ENCODE results near the gene CHST8. TPM values are rescaled to one million over a fixed set of nuclear protein-coding genes. Genes with fewer than 3 reads are reported as not detected.

CHST8 gene
- total and polyA plus RNA-seq, 9 donors, result 0.48 to 2.5 (median 1.0) TPM; not detected in 1

DNA sequence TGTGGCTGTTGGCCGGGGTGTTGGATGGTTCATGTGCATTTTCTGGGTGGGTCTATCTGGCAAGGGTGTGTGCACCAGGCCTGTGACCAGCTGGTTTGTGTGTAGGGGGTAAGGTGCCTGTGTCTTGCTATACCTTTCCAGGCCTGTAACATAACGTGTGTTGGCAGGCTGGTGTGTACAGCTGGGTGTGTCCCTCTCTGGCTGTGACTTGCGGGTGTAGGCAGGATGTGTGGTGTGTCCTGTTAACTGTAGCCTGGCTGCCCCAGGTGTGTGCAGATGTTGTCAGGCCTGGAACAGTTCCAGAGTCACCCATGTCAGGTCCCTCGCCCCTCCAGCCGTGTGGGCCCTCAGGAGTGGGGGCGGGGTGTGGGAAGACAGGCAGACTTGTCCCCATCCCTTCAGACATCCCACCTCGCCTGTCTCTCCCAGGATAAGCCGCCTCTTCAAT lies 184.7 kb downstream of the CHST8 start:
- peaks cover 5% of the 10 kb centered on the region for H3K4me1 ChIP-seq (ENCODE audit: insufficient read depth)
- H3K9me3 ChIP-seq, result no peaks in the 10 kb centered on the region
- H3K36me3 ChIP-seq, result no peaks in the 10 kb centered on the region
- WGBS, 3 donors, result 75 to 83% (median 76%) methylated on average over 8 of the region's 8 CpGs
- H3K4me3 ChIP-seq, result no peak overlapping the region
- DNase-seq, result peak in 1 of 5 donors; percentile 28
- TF ChIP-seq POLR2A (IDR thresholded peaks at IDR 0.05), result no peak
- no peak overlapping the region for H3K27ac ChIP-seq
- intact Hi-C loops (cut with DNase I), result no loop called here
- no peaks in the 10 kb centered on the region for H3K27me3 ChIP-seq

DNA sequence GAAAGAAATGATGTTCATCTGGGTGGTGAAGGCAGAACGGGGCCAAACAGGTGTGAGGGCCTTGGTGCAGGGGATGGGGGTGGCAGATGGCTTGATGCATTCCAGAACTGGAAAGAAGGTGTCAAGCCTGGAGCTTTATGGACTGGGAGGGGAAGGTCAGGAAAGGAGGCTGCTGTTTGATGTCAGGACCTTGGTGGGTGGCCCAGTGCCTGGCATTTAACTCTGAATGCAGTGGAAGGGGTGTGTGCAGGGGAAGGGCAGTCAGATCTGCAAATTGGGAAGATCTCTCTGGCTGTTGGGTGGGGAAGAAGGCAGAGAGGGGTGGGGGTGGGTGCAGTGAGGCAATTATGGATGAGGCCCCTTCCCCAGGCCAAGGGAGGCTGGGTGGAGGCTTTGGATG lies 186.6 kb downstream of the CHST8 start:
- H3K4me3 ChIP-seq, result no peak overlapping the region
- H3K27me3 ChIP-seq, result no peaks in the 10 kb centered on the region
- TF ChIP-seq, protein P1, sequence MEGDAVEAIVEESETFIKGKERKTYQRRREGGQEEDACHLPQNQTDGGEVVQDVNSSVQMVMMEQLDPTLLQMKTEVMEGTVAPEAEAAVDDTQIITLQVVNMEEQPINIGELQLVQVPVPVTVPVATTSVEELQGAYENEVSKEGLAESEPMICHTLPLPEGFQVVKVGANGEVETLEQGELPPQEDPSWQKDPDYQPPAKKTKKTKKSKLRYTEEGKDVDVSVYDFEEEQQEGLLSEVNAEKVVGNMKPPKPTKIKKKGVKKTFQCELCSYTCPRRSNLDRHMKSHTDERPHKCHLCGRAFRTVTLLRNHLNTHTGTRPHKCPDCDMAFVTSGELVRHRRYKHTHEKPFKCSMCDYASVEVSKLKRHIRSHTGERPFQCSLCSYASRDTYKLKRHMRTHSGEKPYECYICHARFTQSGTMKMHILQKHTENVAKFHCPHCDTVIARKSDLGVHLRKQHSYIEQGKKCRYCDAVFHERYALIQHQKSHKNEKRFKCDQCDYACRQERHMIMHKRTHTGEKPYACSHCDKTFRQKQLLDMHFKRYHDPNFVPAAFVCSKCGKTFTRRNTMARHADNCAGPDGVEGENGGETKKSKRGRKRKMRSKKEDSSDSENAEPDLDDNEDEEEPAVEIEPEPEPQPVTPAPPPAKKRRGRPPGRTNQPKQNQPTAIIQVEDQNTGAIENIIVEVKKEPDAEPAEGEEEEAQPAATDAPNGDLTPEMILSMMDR (IDR thresholded peaks at IDR 0.05), result no peak
- TF ChIP-seq EP300 (IDR thresholded peaks at IDR 0.05) (no peak), POLR2A (IDR thresholded peaks at IDR 0.05) (no peak)
- DNase-seq, result no peak
- H3K4me1 ChIP-seq (ENCODE audit: insufficient read depth), result peaks cover 5% of the 10 kb centered on the region
- 44 to 63% (median 62%) methylated on average over 1 of the region's 1 CpG for WGBS, 3 donors
- no peaks in the 10 kb centered on the region for H3K36me3 ChIP-seq
- no peak overlapping the region for H3K27ac ChIP-seq
- intact Hi-C loops (cut with DNase I), result no loop called here
- H3K9me3 ChIP-seq, result no peaks in the 10 kb centered on the region

DNA sequence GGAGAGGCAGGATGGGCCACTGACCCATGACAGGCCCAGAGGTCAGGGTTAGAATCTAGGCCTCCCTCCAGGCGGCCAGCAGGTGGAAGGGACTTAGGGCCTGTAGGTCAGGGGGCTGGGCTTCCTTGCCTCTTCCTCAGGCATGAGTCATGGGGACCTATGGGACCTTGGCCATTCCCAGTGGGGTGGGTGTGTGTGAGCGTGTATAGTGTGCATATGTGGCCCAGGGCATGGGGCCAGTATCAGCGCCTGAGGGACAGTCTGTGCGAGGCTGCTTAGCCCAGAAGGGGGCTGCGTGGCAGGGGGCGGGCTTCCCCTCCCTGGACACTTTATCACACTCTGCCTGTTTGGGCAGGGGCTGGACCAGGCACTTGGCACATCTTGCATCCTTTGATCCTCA lies 188.2 kb downstream of the CHST8 start:
- WGBS, 3 donors, result 67 to 82% (median 77%) methylated on average over 6 of the region's 6 CpGs
- no peak overlapping the region for H3K27ac ChIP-seq
- intact Hi-C loops (cut with DNase I), result no loop called here
- no peaks in the 10 kb centered on the region for H3K27me3 ChIP-seq
- no peak overlapping the region for H3K4me3 ChIP-seq
- peaks cover 3% of the 10 kb centered on the region for H3K4me1 ChIP-seq (ENCODE audit: insufficient read depth)
- H3K9me3 ChIP-seq, result no peaks in the 10 kb centered on the region
- TF ChIP-seq, protein P1 (IDR thresholded peaks at IDR 0.05), result no peak
- TF ChIP-seq POLR2A (IDR thresholded peaks at IDR 0.05) (no peak), EP300 (IDR thresholded peaks at IDR 0.05) (no peak)
- no peak for DNase-seq
- no peaks in the 10 kb centered on the region for H3K36me3 ChIP-seq

DNA sequence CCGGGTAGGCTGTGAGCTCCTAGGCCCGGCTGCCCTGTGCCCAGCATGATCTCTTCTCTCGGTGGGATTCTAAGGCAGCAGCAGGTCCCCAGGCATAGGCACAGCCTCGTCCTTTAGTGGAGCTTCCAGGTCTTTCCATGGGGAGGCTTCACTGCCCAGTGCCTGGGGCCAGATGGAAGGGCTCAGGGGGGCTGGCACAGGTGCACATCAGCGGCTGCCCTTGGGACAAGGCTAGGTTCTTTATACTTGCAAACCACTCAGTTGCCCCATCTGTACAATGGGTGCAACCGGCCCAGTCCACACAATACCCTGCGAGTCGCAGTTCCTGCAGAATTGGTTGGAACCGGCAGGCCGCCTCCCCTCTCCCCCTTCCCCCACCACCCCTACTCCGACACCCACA lies 189.1 kb downstream of the CHST8 start:
- Histone ChIP-seq H3K4me1 (ENCODE audit: insufficient read depth) (peaks cover 3% of the 10 kb centered on the region), H3K36me3 (no peaks in the 10 kb centered on the region), H3K27me3 (no peaks in the 10 kb centered on the region), H3K9me3 (no peaks in the 10 kb centered on the region), H3K27ac (no peak overlapping the region), H3K4me3 (no peak overlapping the region)
- DNase-seq, result no peak
- 87 to 93% (median 89%) methylated on average over 11 of the region's 11 CpGs for WGBS, 3 donors
- TF ChIP-seq, protein P1 (IDR thresholded peaks at IDR 0.05), result no peak
- TF ChIP-seq POLR2A (IDR thresholded peaks at IDR 0.05), result no peak
- no peak for TF ChIP-seq EP300 (IDR thresholded peaks at IDR 0.05)
- intact Hi-C loops (cut with DNase I), result no loop called here

GRCh38 chr19:33811246-33811645 lies 189.5 kb downstream of the CHST8 start:
- H3K27ac ChIP-seq, result no peak overlapping the region
- intact Hi-C loops (cut with DNase I), result no loop called here
- H3K4me1 ChIP-seq (ENCODE audit: insufficient read depth), result peaks cover 3% of the 10 kb centered on the region
- 93 to 95% (median 94%) methylated on average over 41 of the region's 41 CpGs for WGBS, 3 donors
- H3K27me3 ChIP-seq, result no peaks in the 10 kb centered on the region
- TF ChIP-seq POLR2A (IDR thresholded peaks at IDR 0.05) (no peak), EP300 (IDR thresholded peaks at IDR 0.05) (no peak)
- TF ChIP-seq, protein P1 (IDR thresholded peaks at IDR 0.05), result no peak
- H3K36me3 ChIP-seq, result no peaks in the 10 kb centered on the region
- H3K9me3 ChIP-seq, result no peaks in the 10 kb centered on the region
- H3K4me3 ChIP-seq, result no peak overlapping the region
- DNase-seq, result no peak
